ENCODE results near the gene SLC1A2. TPM values are rescaled to one million over a fixed set of nuclear protein-coding genes. Genes with fewer than 3 reads are reported as not detected.

Gene SLC1A2
- total RNA-seq, 2 donors from 2014 or later, result 7.1 to 13.5 TPM

DNA sequence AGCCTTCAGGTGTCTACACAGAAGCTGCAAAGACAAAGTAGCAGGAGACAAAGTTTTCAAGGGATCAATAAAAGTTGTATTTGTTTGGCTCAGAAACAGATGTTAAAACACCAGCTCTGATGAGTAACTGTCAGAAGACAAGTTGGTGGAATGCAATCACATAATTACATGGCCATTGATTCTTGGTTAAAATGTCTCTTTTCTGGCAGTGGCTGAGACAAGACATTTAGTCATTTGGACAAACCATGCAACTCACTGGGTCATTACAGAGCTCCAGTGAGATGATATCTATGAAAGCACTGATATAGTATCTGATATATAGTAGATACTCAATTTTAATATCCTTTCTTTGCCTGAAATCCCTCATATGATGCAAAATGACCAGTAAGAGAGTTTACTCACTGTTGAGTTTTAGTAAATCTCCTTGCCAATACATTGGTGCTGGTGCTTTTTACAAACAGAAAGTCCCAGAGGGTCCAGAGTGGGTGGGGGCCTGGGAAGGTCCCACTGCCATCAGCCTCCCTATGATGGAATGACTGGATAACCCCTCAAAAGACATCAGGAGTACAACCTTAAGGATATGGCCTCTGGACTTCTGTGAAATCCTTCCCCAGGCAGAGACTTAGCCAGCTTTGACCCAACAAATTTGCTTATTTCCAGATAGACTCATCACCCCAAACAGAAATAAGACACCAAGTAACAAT lies 95.0 kb downstream of the SLC1A2 start:
- Histone ChIP-seq H3K4me3 (ENCODE audit: low read length) (no peak overlapping the region), H3K36me3 (ENCODE audit: control insufficient read depth, insufficient read depth, low read length) (no peaks in the 10 kb centered on the region), H3K27ac (ENCODE audit: low read depth, low read length) (no peak overlapping the region), H3K9ac (ENCODE audit: extremely low read depth, low read length, poor library complexity, severe bottlenecking) (no peak overlapping the region), H3K4me1 (ENCODE audit: control insufficient read depth, insufficient read depth, low read length) (peaks cover 11% of the 10 kb centered on the region), H3K27me3 (ENCODE audit: control insufficient read depth, insufficient read depth, low read length, poor library complexity, severe bottlenecking) (no peaks in the 10 kb centered on the region), H3K9me3 (ENCODE audit: control insufficient read depth, low read length) (no peaks in the 10 kb centered on the region)
- H3K27me3 Mint-ChIP-seq (ENCODE audit: insufficient read depth), result peaks cover 50% of the 10 kb centered on the region
- TF ChIP-seq, protein P1, sequence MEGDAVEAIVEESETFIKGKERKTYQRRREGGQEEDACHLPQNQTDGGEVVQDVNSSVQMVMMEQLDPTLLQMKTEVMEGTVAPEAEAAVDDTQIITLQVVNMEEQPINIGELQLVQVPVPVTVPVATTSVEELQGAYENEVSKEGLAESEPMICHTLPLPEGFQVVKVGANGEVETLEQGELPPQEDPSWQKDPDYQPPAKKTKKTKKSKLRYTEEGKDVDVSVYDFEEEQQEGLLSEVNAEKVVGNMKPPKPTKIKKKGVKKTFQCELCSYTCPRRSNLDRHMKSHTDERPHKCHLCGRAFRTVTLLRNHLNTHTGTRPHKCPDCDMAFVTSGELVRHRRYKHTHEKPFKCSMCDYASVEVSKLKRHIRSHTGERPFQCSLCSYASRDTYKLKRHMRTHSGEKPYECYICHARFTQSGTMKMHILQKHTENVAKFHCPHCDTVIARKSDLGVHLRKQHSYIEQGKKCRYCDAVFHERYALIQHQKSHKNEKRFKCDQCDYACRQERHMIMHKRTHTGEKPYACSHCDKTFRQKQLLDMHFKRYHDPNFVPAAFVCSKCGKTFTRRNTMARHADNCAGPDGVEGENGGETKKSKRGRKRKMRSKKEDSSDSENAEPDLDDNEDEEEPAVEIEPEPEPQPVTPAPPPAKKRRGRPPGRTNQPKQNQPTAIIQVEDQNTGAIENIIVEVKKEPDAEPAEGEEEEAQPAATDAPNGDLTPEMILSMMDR (conservative IDR thresholded peaks at IDR 0.05), result no peak
- H3K9me3 Mint-ChIP-seq, result no peaks in the 10 kb centered on the region
- no peaks in the 10 kb centered on the region for H3K36me3 Mint-ChIP-seq (ENCODE audit: low read depth)
- no peak overlapping the region for H3K27ac Mint-ChIP-seq
- no peak for DNase-seq
- H3K4me1 Mint-ChIP-seq, result peaks cover 31% of the 10 kb centered on the region
- H3K4me3 Mint-ChIP-seq, result no peak overlapping the region

DNA sequence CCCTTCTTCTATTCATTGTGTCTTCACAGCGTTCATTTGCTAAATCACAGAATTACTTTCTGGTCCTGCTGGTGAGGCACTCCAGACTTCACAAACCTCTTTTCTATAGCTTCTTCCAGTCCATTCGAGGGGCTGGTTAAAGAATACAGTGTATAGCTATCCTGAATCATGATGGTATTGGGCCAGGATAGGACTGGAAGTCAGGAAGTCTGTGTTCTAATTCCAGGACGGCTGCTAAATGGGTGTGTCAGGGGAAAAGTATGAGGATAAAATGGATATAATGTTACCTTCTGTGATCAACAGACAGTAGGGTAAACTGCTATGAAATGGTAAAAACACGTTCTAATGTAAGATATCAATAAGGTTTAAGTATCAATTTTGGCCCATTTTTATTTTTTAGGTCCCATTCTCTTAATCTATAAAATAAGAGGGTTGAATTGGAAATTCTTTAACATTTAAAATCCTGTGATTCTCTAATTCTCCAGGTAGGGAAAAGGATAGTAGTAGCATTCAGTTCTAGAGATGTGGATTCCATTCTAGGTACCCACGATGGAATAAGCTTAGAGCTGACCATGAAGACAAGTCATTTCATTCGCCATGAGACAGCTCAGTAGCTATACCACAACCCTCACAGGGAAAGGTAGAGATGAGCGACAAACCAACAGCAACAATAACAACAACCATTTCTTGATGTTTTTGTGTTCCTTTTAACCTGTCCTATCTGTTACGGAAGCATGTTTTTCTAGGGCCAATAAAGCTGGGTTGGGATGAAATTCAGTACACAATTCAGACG lies 96.1 kb downstream of the SLC1A2 start:
- H3K4me1 Mint-ChIP-seq, result peaks cover 36% of the 10 kb centered on the region
- no peak for DNase-seq
- H3K9me3 Mint-ChIP-seq, result no peaks in the 10 kb centered on the region
- TF ChIP-seq, protein P1 (conservative IDR thresholded peaks at IDR 0.05), result no peak
- Histone ChIP-seq H3K4me1 (ENCODE audit: control insufficient read depth, insufficient read depth, low read length) (peaks cover 11% of the 10 kb centered on the region), H3K4me3 (ENCODE audit: low read length) (no peak overlapping the region), H3K9me3 (ENCODE audit: control insufficient read depth, low read length) (no peaks in the 10 kb centered on the region), H3K27me3 (ENCODE audit: control insufficient read depth, insufficient read depth, low read length, poor library complexity, severe bottlenecking) (no peaks in the 10 kb centered on the region), H3K27ac (ENCODE audit: low read depth, low read length) (no peak overlapping the region), H3K36me3 (ENCODE audit: control insufficient read depth, insufficient read depth, low read length) (no peaks in the 10 kb centered on the region), H3K9ac (ENCODE audit: extremely low read depth, low read length, poor library complexity, severe bottlenecking) (no peak overlapping the region)
- H3K27ac Mint-ChIP-seq, result no peak overlapping the region
- no peak overlapping the region for H3K4me3 Mint-ChIP-seq
- 88 to 95% methylated on average over 5 to 9 of the region's 9 CpGs for WGBS, 2 experiments (ENCODE audit: insufficient coverage in 1 of 2, insufficient read length in 1 of 2)
- peaks cover 57% of the 10 kb centered on the region for H3K27me3 Mint-ChIP-seq (ENCODE audit: insufficient read depth)
- no peaks in the 10 kb centered on the region for H3K36me3 Mint-ChIP-seq (ENCODE audit: low read depth)

DNA sequence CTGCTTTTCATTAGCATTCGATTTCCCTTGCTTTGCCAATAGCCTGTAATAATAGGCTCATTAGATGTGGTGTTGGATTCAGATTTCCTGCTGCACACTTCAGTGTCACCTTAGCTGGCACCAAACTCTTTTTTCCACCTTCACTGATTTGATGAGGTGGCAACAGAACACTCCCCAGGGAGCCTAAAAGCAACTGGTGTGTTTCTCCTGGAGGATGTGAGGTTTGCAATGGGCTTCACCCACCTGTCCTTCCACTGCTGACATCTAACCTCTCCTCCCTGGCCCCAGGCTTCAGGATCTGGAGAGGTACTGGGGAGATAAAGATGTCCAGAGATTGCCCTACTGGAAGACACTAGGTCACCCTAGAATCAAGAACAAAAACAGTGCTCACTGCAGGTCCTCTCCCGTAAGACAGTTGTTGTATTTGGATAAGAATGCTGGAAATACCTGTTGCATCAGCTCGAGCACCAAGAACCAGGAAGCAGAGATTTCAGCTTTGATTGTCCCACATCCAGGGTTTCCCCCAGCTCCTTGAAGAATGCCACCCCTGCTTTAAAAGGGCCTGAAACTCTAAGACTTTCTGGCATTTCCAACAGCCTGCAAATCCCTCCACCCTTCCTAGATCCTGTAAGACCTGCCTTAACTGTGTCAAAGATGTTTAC lies 96.9 kb downstream of the SLC1A2 start:
- Histone ChIP-seq H3K9ac (ENCODE audit: extremely low read depth, low read length, poor library complexity, severe bottlenecking) (no peak overlapping the region), H3K9me3 (ENCODE audit: control insufficient read depth, low read length) (no peaks in the 10 kb centered on the region), H3K4me3 (ENCODE audit: low read length) (no peak overlapping the region), H3K4me1 (ENCODE audit: control insufficient read depth, insufficient read depth, low read length) (peaks cover 11% of the 10 kb centered on the region), H3K36me3 (ENCODE audit: control insufficient read depth, insufficient read depth, low read length) (no peaks in the 10 kb centered on the region), H3K27me3 (ENCODE audit: control insufficient read depth, insufficient read depth, low read length, poor library complexity, severe bottlenecking) (no peaks in the 10 kb centered on the region), H3K27ac (ENCODE audit: low read depth, low read length) (no peak overlapping the region)
- no peak overlapping the region for H3K27ac Mint-ChIP-seq
- no peak for DNase-seq
- 92 to 100% methylated on average over 1 to 3 of the region's 3 CpGs for WGBS, 2 experiments (ENCODE audit: insufficient coverage in 1 of 2, insufficient read length in 1 of 2)
- H3K27me3 Mint-ChIP-seq (ENCODE audit: insufficient read depth), result peaks cover 57% of the 10 kb centered on the region
- H3K36me3 Mint-ChIP-seq (ENCODE audit: low read depth), result no peaks in the 10 kb centered on the region
- H3K4me1 Mint-ChIP-seq, result peaks cover 36% of the 10 kb centered on the region
- no peaks in the 10 kb centered on the region for H3K9me3 Mint-ChIP-seq
- TF ChIP-seq, protein P1 (conservative IDR thresholded peaks at IDR 0.05), result no peak
- H3K4me3 Mint-ChIP-seq, result no peak overlapping the region
